Measurements from ENCODE around the gene KCNK10. TPM values are rescaled to one million over a fixed set of nuclear protein-coding genes. Genes with fewer than 3 reads are reported as not detected.

Gene KCNK10
- total RNA-seq, 1 experiment from 2014 or later, result 0.96 TPM

- ATAC-seq (no peak), DNase-seq (ENCODE audit: low spot score) (no peak)
- Mint-ChIP-seq H3K27me3 (ENCODE audit: low read depth) (no peaks in the 10 kb centered on the region), H3K9me3 (no peaks in the 10 kb centered on the region), H3K4me1 (peaks cover 10% of the 10 kb centered on the region), H3K27ac (no peak overlapping the region), H3K4me3 (no peak overlapping the region), H3K36me3 (no peaks in the 10 kb centered on the region)
- ChIA-PET CTCF (no interaction called here), POLR2A (no interaction called here)
- TF ChIP-seq ZNF671 (CRISPR knock-in tag; IDR thresholded peaks at IDR 0.05) (no peak), ATF3 (CRISPR knock-in tag; conservative IDR thresholded peaks at IDR 0.05) (no peak), GABPB1 (CRISPR knock-in tag; IDR thresholded peaks at IDR 0.05) (no peak), IRF2 (CRISPR knock-in tag; IDR thresholded peaks at IDR 0.05; ENCODE audit: borderline replicate concordance, low read depth) (no peak), ZBTB21 (CRISPR knock-in tag; IDR thresholded peaks at IDR 0.05; ENCODE audit: borderline replicate concordance) (no peak), HMGA2 (CRISPR knock-in tag; IDR thresholded peaks at IDR 0.05) (no peak), ZMAT4 (CRISPR knock-in tag; IDR thresholded peaks at IDR 0.05) (no peak), NR2C2 (CRISPR knock-in tag; IDR thresholded peaks at IDR 0.05) (no peak), FOXP4 (CRISPR knock-in tag; IDR thresholded peaks at IDR 0.05) (no peak), USF1 (CRISPR knock-in tag; IDR thresholded peaks at IDR 0.05) (no peak), NFYB (CRISPR knock-in tag; conservative IDR thresholded peaks at IDR 0.05; ENCODE audit: low read depth) (no peak)
Measured at GRCh38 chr14:88351966-88352691, 29.1 kb upstream of the KCNK10 start.

GRCh38 chr14:88348546-88348945, 25.5 kb upstream of the KCNK10 start:
- H3K4me1 Mint-ChIP-seq, result peaks cover 10% of the 10 kb centered on the region
- no peaks in the 10 kb centered on the region for H3K36me3 Mint-ChIP-seq
- POLR2A ChIA-PET, result no interaction called here
- TF ChIP-seq RELA (CRISPR knock-in tag; IDR thresholded peaks at IDR 0.05; ENCODE audit: borderline replicate concordance) (no peak), ZSCAN18 (CRISPR knock-in tag; IDR thresholded peaks at IDR 0.05) (no peak), ESRRA (CRISPR knock-in tag; IDR thresholded peaks at IDR 0.05; ENCODE audit: borderline replicate concordance) (no peak), ATF3 (CRISPR knock-in tag; conservative IDR thresholded peaks at IDR 0.05) (no peak), USF2 (CRISPR knock-in tag; IDR thresholded peaks at IDR 0.05) (no peak), TP53 (CRISPR knock-in tag; IDR thresholded peaks at IDR 0.05) (no peak), ZBTB21 (CRISPR knock-in tag; IDR thresholded peaks at IDR 0.05; ENCODE audit: borderline replicate concordance) (no peak)
- no peak overlapping the region for H3K4me3 Mint-ChIP-seq
- DNase-seq (ENCODE audit: low spot score) (no peak), ATAC-seq (no peak)
- CTCF ChIA-PET, result no interaction called here
- H3K27me3 Mint-ChIP-seq (ENCODE audit: low read depth), result no peaks in the 10 kb centered on the region
- no peaks in the 10 kb centered on the region for H3K9me3 Mint-ChIP-seq
- H3K27ac Mint-ChIP-seq, result no peak overlapping the region
